MG63 (cell line): ENCODE measurements around the gene LPP. TPM values are rescaled to one million over a fixed set of nuclear protein-coding genes. Genes with fewer than 3 reads are reported as not detected.

Experiments
- DNase-seq: peaks from one replicate; pipeline ENCODE4 v3.0.0-alpha.2; 2020
- H3K27me3 ChIP-seq: fragments of 250-450 bp; sonication (Bioruptor Pico); 2 replicates; pipeline ENCODE4 v1.5.1; 2020; ENCODE audit warnings: mild to moderate bottlenecking, moderate library complexity
- H3K36me3 ChIP-seq: fragments of 250-450 bp; sonication (Bioruptor Pico); 2 replicates; pipeline ENCODE4 v1.5.1; 2020; ENCODE audit warnings: mild to moderate bottlenecking, moderate library complexity
- H3K4me3 ChIP-seq: fragments of 250-450 bp; sonication (Bioruptor Pico); 2 replicates; pipeline ENCODE4 v1.5.1; 2020; ENCODE audit warnings: mild to moderate bottlenecking, moderate library complexity
- H3K9me3 ChIP-seq: fragments of 250-450 bp; sonication (Bioruptor Pico); 2 replicates; pipeline ENCODE4 v1.5.1; 2020; ENCODE audit warnings: mild to moderate bottlenecking, moderate library complexity
- total RNA-seq: library from RNA; depleted of rRNA; stranded (reverse); fragments of >200 nt; shearing (Covaris generic); gene quantifications from 2 replicates; pipeline ENCODE4 v1.2.3, GENCODE V29; 2014; ENCODE audit warnings: low replicate concordance

Gene LPP
- total RNA-seq, 1 experiment from 2014 or later = 7.9 TPM

DNA sequence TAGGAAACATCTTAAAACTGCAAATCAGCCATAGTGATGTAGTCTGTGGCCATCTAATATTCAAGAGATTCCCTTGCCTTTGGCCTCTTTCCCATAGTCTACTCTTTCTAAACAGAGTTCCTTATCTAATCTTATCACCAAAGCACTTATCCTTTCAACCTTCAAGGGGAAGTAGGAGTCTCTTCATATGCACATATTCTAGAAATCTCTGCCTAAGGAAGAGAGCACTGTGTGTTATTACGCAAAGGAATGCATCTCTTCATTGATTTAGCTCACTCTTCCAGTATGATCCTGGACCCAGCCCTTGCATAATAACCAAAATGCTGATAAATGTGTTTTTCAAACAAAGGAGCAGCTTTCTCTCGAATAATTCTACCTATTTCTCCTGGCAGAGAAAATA, 764.1 kb downstream of the LPP start:
- Histone ChIP-seq H3K9me3 (no peaks in the 10 kb centered on the region), H3K36me3 (no peaks in the 10 kb centered on the region), H3K4me3 (no peak overlapping the region), H3K27me3 (no peaks in the 10 kb centered on the region)
- no peak for DNase-seq

DNA sequence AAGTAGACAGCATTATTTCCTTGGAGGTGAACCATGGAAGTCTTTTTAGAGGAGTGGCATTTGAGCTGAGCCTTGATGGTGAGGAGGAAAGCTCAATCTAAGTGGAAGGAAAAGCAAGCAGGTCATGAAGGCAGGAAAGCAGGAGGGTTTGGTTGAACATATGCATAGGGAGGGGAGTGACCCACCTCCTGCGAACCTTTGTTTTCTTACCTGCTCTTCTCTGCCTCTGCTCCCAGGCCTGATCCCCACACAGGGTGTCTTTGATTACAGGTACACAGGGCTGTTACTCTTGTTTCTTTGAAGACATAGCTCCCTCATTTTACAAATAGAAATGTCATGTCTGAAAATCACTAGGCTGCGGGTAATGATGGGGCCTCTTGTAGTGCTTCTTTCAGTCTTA, 769.7 kb downstream of the LPP start:
- H3K27me3 ChIP-seq = no peaks in the 10 kb centered on the region
- H3K9me3 ChIP-seq = no peaks in the 10 kb centered on the region
- no peak for DNase-seq
- H3K36me3 ChIP-seq = no peaks in the 10 kb centered on the region
- H3K4me3 ChIP-seq = no peak overlapping the region

DNA sequence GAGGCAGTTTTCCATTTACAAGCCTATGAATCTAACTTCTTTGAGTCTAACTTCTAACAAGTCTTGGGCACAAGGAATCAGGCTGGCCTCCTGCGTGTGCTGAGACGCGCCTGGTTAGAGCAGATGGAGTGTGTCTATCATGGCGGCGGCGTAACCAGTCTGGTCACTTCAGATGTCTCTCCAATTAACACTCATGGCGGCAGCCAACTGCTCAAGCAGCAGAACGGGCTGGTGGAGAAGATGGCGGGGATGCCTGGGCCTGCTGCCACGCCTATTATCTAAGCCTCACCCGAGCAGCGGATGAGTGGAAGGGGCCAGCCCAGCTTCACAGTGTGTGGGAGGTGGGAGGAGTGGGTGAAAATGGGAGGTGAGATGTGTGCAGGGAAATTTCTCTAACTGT, 771.4 kb downstream of the LPP start:
- H3K4me3 ChIP-seq = no peak overlapping the region
- H3K27me3 ChIP-seq = no peaks in the 10 kb centered on the region
- no peak for DNase-seq
- no peaks in the 10 kb centered on the region for H3K36me3 ChIP-seq
- H3K9me3 ChIP-seq = no peaks in the 10 kb centered on the region

DNA sequence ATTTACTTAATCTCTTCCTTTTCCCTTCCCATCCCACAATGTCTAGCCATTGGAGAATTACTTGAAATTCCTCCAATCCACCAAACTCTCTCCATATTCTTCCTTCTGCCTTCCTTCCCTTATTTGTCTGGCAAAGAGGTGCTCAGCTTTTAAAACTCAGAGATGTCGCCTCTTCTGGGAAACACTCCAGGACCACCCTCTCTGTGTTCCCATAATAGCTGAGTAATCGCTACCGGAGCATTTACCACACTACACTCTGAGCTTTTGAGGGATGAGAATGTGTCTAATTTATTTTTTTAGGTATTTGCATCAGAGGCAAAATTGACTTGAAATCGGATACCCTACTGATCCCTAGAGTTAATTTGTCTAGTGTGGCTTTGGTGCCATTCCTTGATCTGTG, 772.2 kb downstream of the LPP start:
- no peak for DNase-seq
- Histone ChIP-seq H3K4me3 (no peak overlapping the region), H3K36me3 (no peaks in the 10 kb centered on the region), H3K27me3 (no peaks in the 10 kb centered on the region), H3K9me3 (no peaks in the 10 kb centered on the region)

DNA sequence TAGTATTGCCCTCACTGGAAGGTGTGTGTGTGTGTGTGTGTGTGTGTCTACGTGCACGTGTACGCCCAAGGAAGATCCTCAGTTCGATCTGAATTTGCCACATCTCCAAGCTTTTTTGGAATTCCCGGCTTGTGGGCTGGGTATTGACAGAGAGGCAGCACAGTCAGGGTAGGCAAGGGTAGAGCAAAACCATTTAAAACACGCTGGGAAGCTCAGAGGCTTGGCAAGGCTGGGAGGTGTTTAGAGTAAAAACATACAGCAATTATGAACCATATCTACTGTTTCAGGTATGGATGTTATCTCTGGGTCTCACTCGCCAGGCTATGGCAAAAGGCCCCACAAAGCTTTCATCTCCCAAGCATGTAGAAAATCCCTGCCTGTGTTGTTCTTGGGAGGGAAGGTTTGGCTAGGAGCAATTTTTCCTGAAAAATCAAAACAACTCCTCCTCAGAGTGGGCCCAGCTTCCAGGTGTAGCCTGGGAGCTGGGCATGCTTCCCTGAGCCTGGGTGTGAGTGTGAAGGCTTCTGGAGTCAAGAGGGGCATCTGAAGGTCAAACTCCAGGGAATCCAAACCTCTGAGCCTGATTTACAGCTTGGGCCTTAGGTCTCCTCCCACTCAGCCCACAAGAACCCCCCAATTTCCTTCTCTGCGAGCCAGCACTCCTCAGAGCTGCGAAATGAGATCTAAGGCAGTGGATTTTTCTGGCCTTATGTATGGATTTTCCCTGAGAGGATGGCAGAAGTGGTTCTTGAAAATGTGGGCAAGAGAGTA, 773.0 kb downstream of the LPP start:
- Histone ChIP-seq H3K27me3 (no peaks in the 10 kb centered on the region), H3K9me3 (no peaks in the 10 kb centered on the region), H3K4me3 (no peak overlapping the region), H3K36me3 (no peaks in the 10 kb centered on the region)
- DNase-seq = peak; percentile 59

DNA sequence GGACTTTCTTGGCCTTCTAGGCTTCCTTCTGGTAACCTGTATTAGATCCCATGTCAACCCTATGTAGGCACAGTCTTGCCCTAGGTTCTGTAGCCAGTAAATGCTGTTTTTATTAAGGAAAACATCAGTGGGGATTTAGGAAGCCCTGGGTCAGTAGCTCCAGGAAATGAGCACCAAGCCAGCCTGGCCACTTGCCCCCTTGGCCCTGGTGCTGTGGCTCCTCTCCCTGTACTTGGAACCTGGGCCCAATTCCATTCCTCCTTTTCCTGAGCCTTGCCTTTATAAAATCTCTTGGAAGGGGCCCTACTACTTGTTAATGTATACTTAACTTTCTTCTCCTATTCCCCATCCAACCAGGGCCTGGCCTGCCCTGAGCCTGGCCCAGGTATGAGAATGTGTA, 774.0 kb downstream of the LPP start:
- no peaks in the 10 kb centered on the region for H3K36me3 ChIP-seq
- no peaks in the 10 kb centered on the region for H3K27me3 ChIP-seq
- no peak overlapping the region for H3K4me3 ChIP-seq
- DNase-seq = peak; percentile 71
- H3K9me3 ChIP-seq = no peaks in the 10 kb centered on the region

DNA sequence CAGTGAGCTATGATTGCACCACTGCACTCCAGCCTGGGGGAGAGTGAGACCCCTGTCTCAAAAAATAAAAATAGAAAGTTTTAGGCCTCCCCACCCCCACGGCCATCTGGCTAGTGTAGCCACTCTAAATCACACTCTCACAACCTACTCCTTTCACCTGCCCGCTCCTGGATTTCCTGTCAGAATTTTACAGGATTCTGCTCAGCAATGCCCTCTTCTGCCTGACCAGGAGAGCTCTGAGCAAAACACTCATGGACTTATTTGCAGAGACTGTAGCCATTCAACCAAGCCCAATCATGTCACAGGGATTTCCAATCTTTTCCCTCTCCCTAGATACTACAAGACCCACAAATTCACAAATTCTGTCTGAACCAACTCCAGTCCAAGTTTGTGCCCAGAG, 775.2 kb downstream of the LPP start:
- H3K4me3 ChIP-seq = no peak overlapping the region

DNA sequence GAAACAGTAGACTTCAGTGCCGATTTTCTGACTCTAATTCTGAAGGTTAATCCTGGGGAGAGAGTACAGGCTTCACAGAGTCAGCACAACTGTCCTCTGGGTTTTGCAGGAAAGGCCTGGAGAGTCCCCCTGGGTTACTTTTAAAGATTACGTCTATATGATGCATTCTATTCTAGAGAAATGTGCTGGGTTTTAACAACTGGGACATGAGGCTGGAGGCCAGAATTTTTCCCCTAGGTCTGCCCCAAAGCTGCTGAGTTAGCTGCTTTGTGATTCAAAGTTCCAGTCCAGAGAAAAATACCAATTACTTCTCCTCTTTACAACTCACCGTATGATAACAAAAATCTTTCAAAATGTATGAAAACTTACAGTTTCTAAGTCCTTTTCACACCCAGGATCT, 777.1 kb downstream of the LPP start:
- DNase-seq = no peak
- Histone ChIP-seq H3K4me3 (no peak overlapping the region), H3K9me3 (no peaks in the 10 kb centered on the region), H3K36me3 (no peaks in the 10 kb centered on the region), H3K27me3 (no peaks in the 10 kb centered on the region)

More for the DNA sequence above, 775.2 kb downstream of the LPP start:
- H3K36me3 ChIP-seq = no peaks in the 10 kb centered on the region
- no peaks in the 10 kb centered on the region for H3K9me3 ChIP-seq
- no peaks in the 10 kb centered on the region for H3K27me3 ChIP-seq
- no peak for DNase-seq

DNA sequence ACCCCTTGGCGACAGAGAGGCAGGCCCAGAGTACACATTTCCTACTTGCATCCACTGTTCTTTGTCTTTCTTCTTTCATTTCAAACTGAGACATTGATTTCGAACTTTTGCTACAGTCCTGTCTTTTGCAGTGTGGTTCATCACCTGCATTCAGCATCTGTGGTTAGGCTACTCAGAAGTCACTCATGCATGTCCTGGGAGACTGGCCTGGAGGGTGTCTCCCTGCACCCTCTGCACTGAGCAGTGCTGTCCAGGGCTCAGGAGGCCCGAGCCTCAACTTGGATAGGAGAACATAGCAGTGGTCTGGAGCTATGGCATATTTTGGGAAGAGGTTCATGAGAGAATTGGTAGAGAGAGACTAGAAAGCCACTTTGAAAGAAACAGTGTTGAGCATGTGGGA, 777.6 kb downstream of the LPP start:
- H3K27me3 ChIP-seq = no peaks in the 10 kb centered on the region
- no peaks in the 10 kb centered on the region for H3K9me3 ChIP-seq
- no peak overlapping the region for H3K4me3 ChIP-seq
- DNase-seq = no peak
- H3K36me3 ChIP-seq = no peaks in the 10 kb centered on the region

DNA sequence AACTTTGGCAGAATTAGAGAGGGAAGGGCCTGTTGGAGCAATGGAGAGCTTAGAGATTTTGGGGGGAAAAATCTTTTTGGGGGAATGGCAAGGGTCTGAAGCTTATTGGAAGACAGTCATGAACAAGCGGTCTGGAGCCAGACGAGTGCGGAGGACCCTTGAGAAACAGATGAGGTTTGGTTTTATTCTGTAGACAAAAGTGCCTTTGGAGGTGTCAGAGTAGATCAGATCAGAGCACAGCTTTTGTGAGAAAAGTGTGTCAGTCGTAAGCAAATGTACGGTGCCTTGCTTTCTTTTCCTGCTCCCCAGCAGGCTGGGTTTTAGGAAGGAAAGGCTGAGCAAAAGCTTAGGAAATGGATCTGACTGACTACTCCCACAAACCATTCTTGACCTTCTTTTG, 781.0 kb downstream of the LPP start:
- no peaks in the 10 kb centered on the region; the same call in 1 of the 2 replicates for H3K27me3 ChIP-seq
- no peaks in the 10 kb centered on the region for H3K9me3 ChIP-seq
- no peaks in the 10 kb centered on the region for H3K36me3 ChIP-seq
- DNase-seq = no peak
- no peak overlapping the region for H3K4me3 ChIP-seq

DNA sequence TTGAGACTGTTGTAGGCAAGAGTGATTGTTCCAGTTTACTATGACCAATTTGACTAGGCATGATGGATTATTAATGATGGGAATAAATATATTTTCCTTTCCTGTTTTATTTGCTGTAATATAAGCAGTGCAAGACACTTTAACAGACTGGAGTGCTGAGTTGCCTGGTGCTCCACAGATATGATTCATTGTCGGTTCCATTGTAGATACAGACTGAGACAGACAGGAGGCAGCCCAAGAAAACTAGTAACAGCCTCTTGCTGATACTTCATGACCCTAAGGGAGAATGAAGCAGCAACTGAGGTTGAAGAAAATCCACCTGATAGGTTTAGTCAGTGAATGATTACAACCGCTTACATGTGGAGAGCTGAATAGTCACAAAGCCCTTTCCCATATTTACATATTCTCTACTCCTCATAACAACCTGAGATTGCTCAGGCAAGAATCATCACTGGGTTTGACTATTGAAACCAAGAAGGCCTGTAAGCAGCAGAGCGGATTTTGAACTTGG, 782.7 kb downstream of the LPP start:
- Histone ChIP-seq H3K4me3 (no peak overlapping the region), H3K36me3 (no peaks in the 10 kb centered on the region), H3K27me3 (no peaks in the 10 kb centered on the region; the same call in 1 of the 2 replicates), H3K9me3 (peaks cover under 1% of the 10 kb centered on the region; the same call in 1 of the 2 replicates)
- no peak for DNase-seq

DNA sequence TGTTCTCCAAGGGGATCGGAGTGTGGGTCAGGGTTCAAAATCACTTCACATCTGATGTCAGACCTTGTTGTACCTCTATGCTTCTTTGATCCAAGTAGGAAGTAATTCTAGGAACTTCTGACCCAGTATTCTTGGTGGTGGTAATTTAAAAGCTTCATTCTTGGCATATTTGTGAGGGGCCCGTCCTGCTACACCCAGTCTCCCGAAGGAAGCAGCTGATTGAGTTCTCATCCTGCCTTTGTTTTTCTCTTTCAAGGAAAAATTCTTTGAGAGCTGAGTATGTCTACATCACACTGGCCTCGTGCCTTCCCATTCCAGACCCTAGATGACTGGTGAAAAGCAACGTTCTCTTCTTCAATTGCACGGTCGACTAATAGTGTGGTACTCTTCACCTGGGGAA, 783.4 kb downstream of the LPP start:
- peaks cover 2% of the 10 kb centered on the region; the same call in 1 of the 2 replicates for H3K9me3 ChIP-seq
- no peaks in the 10 kb centered on the region; the same call in 1 of the 2 replicates for H3K27me3 ChIP-seq
- DNase-seq = no peak
- no peak overlapping the region for H3K4me3 ChIP-seq
- H3K36me3 ChIP-seq = no peaks in the 10 kb centered on the region

DNA sequence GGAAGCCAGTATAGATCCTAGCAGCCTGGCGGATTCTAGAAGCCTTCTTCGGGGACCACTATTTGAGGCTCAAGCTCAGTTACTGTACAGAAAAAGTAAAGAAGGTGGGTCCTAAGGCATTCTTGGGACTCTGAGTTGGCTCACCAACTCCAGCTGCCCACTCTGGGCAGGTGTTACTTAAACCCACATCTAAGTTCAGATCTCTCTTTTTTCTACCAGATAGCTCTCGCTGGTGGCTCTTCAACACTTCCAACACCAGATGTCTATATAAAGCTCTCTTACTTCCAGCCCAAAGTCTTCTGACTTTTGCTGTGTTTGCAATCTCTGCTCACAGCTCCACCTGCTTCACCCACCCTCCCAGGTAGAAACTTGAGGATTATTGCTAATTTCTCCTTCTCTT, 785.0 kb downstream of the LPP start:
- H3K36me3 ChIP-seq = no peaks in the 10 kb centered on the region
- H3K9me3 ChIP-seq = peaks cover 2% of the 10 kb centered on the region; the same call in 1 of the 2 replicates
- no peak overlapping the region for H3K4me3 ChIP-seq
- no peaks in the 10 kb centered on the region; the same call in 1 of the 2 replicates for H3K27me3 ChIP-seq
- DNase-seq = no peak

DNA sequence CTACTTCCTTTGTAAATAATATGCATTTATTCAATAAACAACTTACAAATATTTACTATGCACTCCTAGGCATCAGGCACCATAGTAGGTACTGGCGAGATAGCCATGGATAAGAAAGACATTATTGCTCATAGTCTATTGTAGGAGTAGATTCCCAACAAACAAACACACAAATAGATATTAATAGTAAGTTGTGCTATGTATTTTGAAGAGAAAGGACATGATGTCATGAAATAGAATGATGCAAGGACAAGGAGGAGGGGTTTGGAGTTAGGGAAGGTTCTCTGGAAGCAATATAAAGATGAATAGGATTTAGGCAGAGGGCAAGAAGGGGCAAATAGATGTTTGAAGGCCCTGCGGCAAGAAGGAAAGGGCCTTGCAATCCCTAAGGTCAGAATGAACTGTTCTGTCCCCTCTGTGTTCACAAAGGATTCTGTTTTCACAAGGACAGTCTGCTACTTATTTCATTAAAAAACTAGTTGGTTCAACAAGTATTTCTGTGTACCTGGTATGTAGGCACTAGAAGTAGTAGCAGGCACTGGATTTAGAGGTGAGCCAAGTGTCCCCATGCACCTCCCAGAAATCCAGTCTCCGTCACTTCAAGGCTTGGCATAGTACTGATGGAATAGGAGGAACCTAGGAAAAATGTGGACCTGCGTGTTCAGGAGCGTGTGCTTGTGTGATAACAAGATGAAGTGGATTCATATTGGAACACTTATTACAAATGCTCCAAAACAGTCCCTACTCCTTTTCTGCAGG, 786.0 kb downstream of the LPP start:
- DNase-seq = no peak
- H3K9me3 ChIP-seq = peaks cover 2% of the 10 kb centered on the region; the same call in 1 of the 2 replicates

More for the DNA sequence above, 786.0 kb downstream of the LPP start:
- Histone ChIP-seq H3K36me3 (no peaks in the 10 kb centered on the region), H3K27me3 (no peaks in the 10 kb centered on the region; the same call in 1 of the 2 replicates), H3K4me3 (no peak overlapping the region)
